K562 (cell line): ENCODE measurements around the gene TAF12. TPM values are rescaled to one million over a fixed set of nuclear protein-coding genes. Genes with fewer than 3 reads are reported as not detected.

Source experiments
- E2F5 ChIP-seq: sonication (generic); formaldehyde crosslinking; IDR thresholded peaks from 2 replicates; pipeline ENCODE4 v1.8.0; 2022; ENCODE audit warnings: mild to moderate bottlenecking, missing genetic modification reagents
- GMEB1 ChIP-seq: fragments of 250-450 bp; sonication (Bioruptor Pico); IDR thresholded peaks from 2 replicates; pipeline ENCODE4 v1.4.0; 2020; ENCODE audit warnings: mild to moderate bottlenecking
- HMBOX1 ChIP-seq: sonication (generic); IDR thresholded peaks from 2 replicates; pipeline ENCODE4 v1.6.1; 2016
- ILK ChIP-seq: fragments of 450-650 bp; IDR thresholded peaks from 2 replicates; pipeline ENCODE4 v1.6.1; 2016; ENCODE audit warnings: missing genetic modification characterization, low read depth, mild to moderate bottlenecking, missing compliant biosample characterization, moderate library complexity, borderline replicate concordance
- NEUROD1 ChIP-seq: fragments of 150-350 bp; IDR thresholded peaks from 2 replicates; pipeline ENCODE4 v1.6.1; 2014; ENCODE audit warnings: borderline replicate concordance, low read length, low read depth; ENCODE audit not compliant: partially characterized antibody
- NFXL1 ChIP-seq: fragments of 450-650 bp; formaldehyde crosslinking; IDR thresholded peaks from 2 replicates; pipeline ENCODE4 v1.4.0; 2021; ENCODE audit warnings: mild to moderate bottlenecking
- PTTG1 ChIP-seq: fragments of 450-650 bp; IDR thresholded peaks from 2 replicates; pipeline ENCODE4 v1.6.1; 2016; ENCODE audit warnings: low read depth, mild to moderate bottlenecking, missing genetic modification characterization, missing compliant biosample characterization
- RCOR1 ChIP-seq, 2 experiments: IDR thresholded peaks; 2 replicates each; pipeline ENCODE4 v1.6.1; 2012; ENCODE audit warnings: low read depth in 2 of 2, low read length in 2 of 2, borderline replicate concordance in 1 of 2, improper control_type of control experiment in 1 of 2
- TSHZ1 ChIP-seq: fragments of 250-450 bp; sonication (Bioruptor Pico); IDR thresholded peaks from 2 replicates; pipeline ENCODE4 v1.4.0; 2020; ENCODE audit warnings: mild to moderate bottlenecking, moderate library complexity
- XRCC5 ChIP-seq: fragments of 200-400 bp; formaldehyde crosslinking; IDR thresholded peaks from 2 replicates; pipeline ENCODE4 v1.6.1; 2017; ENCODE audit warnings: low read depth, mild to moderate bottlenecking, low read length
- ZFP30 ChIP-seq: fragments of 250-450 bp; sonication (Bioruptor Pico); IDR thresholded peaks from 2 replicates; pipeline ENCODE4 v1.8.0; 2022; ENCODE audit warnings: moderate library complexity, mild to moderate bottlenecking, inconsistent platforms, borderline replicate concordance
- ZNF239 ChIP-seq: fragments of 250-450 bp; sonication (Bioruptor Pico); IDR thresholded peaks from 2 replicates; pipeline ENCODE4 v1.4.0; 2020; ENCODE audit warnings: mild to moderate bottlenecking
- ZNF583 ChIP-seq: fragments of 250-450 bp; sonication (Bioruptor Pico); IDR thresholded peaks from 2 replicates; pipeline ENCODE4 v1.4.0; 2020
- ZNF609 ChIP-seq: sonication (generic); formaldehyde crosslinking; IDR thresholded peaks from 2 replicates; pipeline ENCODE4 v1.8.1; 2023; ENCODE audit warnings: missing genetic modification reagents, mild to moderate bottlenecking, borderline replicate concordance
- polyA plus RNA-seq, 8 experiments: library from polyadenylated mRNA; depleted of rRNA in 4 of 8; stranded (reverse) in 5 of 8; unstranded in 3 of 8; fragments of >200 nt; fragmentation: Nextera tagmentation in 2 of 8; fragmentation: Illumina TruSeq in 1 of 8; extraction: Ambion mirVana in 2 of 8; extraction: Trizol in 1 of 8; gene quantifications; 2 replicates each; pipeline versions ENCODE4 v1.2.1 to v1.2.3, GENCODE V29; 2011 to 2014; ENCODE audit warnings: inconsistent platforms in 1 of 8, missing spikeins in 1 of 8
- total RNA-seq, 7 experiments: library from RNA; depleted of rRNA in 6 of 7; stranded (reverse); fragments of >200 nt in 6 of 7; fragmentation: Illumina TruSeq in 2 of 7; extraction: Trizol in 2 of 7; gene quantifications; 2 replicates each; pipeline versions ENCODE4 v1.2.1 to v1.2.3, GENCODE V29; 2011 to 2021; ENCODE audit warnings: low replicate concordance in 1 of 7

TAF12 gene
- total and polyA plus RNA-seq, 9 of the 15 experiments (the other 6 are each of a cell fraction or from before 2014, with no cell fraction given): 31.6 to 89.0 (median 50.5) TPM

- TF ChIP-seq ZNF609 (CRISPR knock-in tag): peak; percentile 93; the same call in 1 of the 2 replicates
- peak; percentile 86 for TF ChIP-seq ILK (tag)
- peak; percentile 27 for TF ChIP-seq TSHZ1
- peak; percentile 88 for TF ChIP-seq E2F5 (CRISPR knock-in tag)
- TF ChIP-seq XRCC5: peak; percentile 95
- TF ChIP-seq GMEB1: peak; percentile 52
- TF ChIP-seq PTTG1: peak; percentile 77
- peak; percentile 67 for TF ChIP-seq ZNF583
- TF ChIP-seq RCOR1 (IDR thresholded peaks at IDR 0.05; ENCODE audit: borderline replicate concordance in 1 of 2, low read depth in 2 of 2, low read length in 2 of 2): peak; percentile 84 to 91; a peak in 3 of 4 replicates
- TF ChIP-seq ZNF239 (CRISPR knock-in tag): peak; percentile 67
- peak; percentile 97; the same call in 1 of the 2 replicates for TF ChIP-seq ZFP30 (CRISPR knock-in tag)
- peak; percentile 83 for TF ChIP-seq HMBOX1
- TF ChIP-seq NEUROD1: peak; percentile 97
- peak; percentile 98 for TF ChIP-seq NFXL1
These were observed 5.8 kb upstream of the TAF12 start, which contains the start of gene RNU11 (continued) for GRCh38 chr1:28648474-28649198.
